ENCODE data around the gene SNCAIP.

- no peak for TF ChIP-seq CTCF (IDR thresholded peaks at IDR 0.05)
- no peak for TF ChIP-seq POLR2AphosphoS5 (IDR thresholded peaks at IDR 0.05)
- no peak for TF ChIP-seq POLR2A (IDR thresholded peaks at IDR 0.05)
- TF ChIP-seq EP300 (IDR thresholded peaks at IDR 0.05; ENCODE audit: low read depth), result no peak
Observed at GRCh38 chr5:122286541-122286940, 25.5 kb upstream of the SNCAIP start.

Data from transverse colon (tissue), 4 donors.